Liver (tissue), 3 donors: Measurements from ENCODE around the gene RNF34.

Experiments
- CTCF ChIP-seq: fragments of 150-350 bp; IDR thresholded peaks from 2 replicates; pipeline ENCODE4 v1.5.1; 2017; ENCODE audit warnings: improper control_type of control experiment, low read depth, low read length; ENCODE audit not compliant: missing input control
- EGR1 ChIP-seq, 2 donors: IDR thresholded peaks; 2 replicates each; pipeline ENCODE4 v1.6.1; 2016 to 2018; ENCODE audit warnings: antibody characterized with exemption in 2 of 2, low read depth in 2 of 2
- RXRA ChIP-seq, 2 donors: IDR thresholded peaks; 2 replicates each; pipeline ENCODE4 v1.6.1; 2017 to 2018; ENCODE audit warnings: antibody characterized with exemption in 2 of 2, mild to moderate bottlenecking in 1 of 2
- TAF1 ChIP-seq: conservative IDR thresholded peaks from 2 replicates; pipeline ENCODE4 v1.6.1; 2016; ENCODE audit warnings: antibody characterized with exemption, mild to moderate bottlenecking
- ZBTB33 ChIP-seq: IDR thresholded peaks from 2 replicates; pipeline ENCODE4 v1.6.1; 2016; ENCODE audit warnings: antibody characterized with exemption
- donor health status: healthy.
- donor health status: healthy.

GRCh38 chr12:121441555-121441954, 41.6 kb downstream of the RNF34 start:
- TF ChIP-seq EGR1 (IDR thresholded peaks at IDR 0.05; ENCODE audit: low read depth in 2 of 2) (no peak), ZBTB33 (no peak), RXRA (IDR thresholded peaks at IDR 0.05) (no peak), TAF1 (no peak), CTCF (no peak)
